Heart left ventricle (tissue), 13 donors: ENCODE results near the gene TANK.

ENCODE experiments used
- CTCF ChIP-seq, 12 donors: fragments of 200-600 bp; sonication (generic) in 4 of 12; IDR thresholded peaks; one replicate each; pipeline versions ENCODE4 v1.5.0 to v1.8.0; 2018 to 2022; ENCODE audit warnings: antibody characterized with exemption in 12 of 12, mild to moderate bottlenecking in 5 of 12
- POLR2A ChIP-seq, 2 donors: fragments of 450-650 bp; IDR thresholded peaks; one replicate each; pipeline ENCODE4 v1.6.1; 2017; ENCODE audit warnings: antibody characterized with exemption in 2 of 2, mild to moderate bottlenecking in 2 of 2, moderate library complexity in 2 of 2
- donor health status: ischemic (EF 13 %, LVEDD 7.1; RV severe dilation, severe dysfunction).
- donor health status: DM: no; HTN: yes; CAD: no.
- donor health status: DM: no; HTN: no; CAD: no.
- donor health status: ischemic (EF 25% LVEDD 6.9; RV normal size, moderate dysfunction).
- donor health status: ischemic (EF 25% LVEDD 5.7; RV mildly dilated, moderate dysfunction).
- donor health status: ischemic (EF 35%, LVEDD 5.7; RV mildly dilated, moderate dysfunction).
- donor health status: nonischemic (EF 11% LVEDD 7.7; RV severe dilation, severe dysfunction).
- donor health status: DM: yes; HTN: yes; CAD: no.
- donor health status: PGD.
- donor health status: ischemic (EF 29% LVEDD 5.4; RV normal size, mild dysfunction).
- donor health status: nonischemic (EF 23%, LVEDD 6.1; RV moderate dilation, normal function).

- no peak for TF ChIP-seq POLR2A (IDR thresholded peaks at IDR 0.05)
- TF ChIP-seq CTCF (IDR thresholded peaks at IDR 0.05): no peak
Observed at GRCh38 chr2:161117506-161117905, 42.7 kb upstream of the TANK start.
